ENCODE data around the gene EFTUD2.

DNA sequence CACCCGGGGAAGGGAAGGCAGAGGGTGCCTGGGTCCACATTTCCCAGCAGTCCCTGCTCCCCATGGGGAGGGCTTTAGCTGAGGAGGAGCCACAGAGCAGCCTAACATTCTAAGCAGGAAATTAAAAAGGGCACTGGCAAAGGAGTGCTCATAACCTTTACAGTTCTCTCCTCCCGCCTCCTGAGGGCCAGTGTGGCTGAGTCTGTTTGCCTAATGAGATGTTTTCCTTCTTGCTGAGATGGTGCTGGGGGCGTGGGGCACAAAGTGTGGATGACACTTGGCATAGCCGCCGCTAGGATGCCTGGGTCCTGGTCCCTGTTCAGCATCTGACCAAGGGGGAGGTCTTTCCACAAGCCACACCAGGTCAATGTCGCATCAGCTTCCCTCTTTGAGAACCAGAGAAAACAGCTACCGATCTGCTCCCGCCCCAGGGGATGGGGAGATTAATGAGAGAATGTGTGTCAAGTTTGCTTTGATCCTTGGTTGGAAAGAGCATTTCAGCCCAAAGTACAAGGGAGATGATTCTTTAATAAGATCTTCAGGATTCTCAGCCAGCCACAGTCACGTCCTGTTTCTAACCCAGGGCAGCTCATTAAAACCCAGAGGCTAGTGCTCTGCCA is 42.6 kb upstream of the EFTUD2 start:
- TF ChIP-seq, protein P1, sequence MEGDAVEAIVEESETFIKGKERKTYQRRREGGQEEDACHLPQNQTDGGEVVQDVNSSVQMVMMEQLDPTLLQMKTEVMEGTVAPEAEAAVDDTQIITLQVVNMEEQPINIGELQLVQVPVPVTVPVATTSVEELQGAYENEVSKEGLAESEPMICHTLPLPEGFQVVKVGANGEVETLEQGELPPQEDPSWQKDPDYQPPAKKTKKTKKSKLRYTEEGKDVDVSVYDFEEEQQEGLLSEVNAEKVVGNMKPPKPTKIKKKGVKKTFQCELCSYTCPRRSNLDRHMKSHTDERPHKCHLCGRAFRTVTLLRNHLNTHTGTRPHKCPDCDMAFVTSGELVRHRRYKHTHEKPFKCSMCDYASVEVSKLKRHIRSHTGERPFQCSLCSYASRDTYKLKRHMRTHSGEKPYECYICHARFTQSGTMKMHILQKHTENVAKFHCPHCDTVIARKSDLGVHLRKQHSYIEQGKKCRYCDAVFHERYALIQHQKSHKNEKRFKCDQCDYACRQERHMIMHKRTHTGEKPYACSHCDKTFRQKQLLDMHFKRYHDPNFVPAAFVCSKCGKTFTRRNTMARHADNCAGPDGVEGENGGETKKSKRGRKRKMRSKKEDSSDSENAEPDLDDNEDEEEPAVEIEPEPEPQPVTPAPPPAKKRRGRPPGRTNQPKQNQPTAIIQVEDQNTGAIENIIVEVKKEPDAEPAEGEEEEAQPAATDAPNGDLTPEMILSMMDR (IDR thresholded peaks at IDR 0.05) = no peak
- no peak for TF ChIP-seq POLR2A (IDR thresholded peaks at IDR 0.05)
